ENCODE measurements around the gene ZPBP.

DNA sequence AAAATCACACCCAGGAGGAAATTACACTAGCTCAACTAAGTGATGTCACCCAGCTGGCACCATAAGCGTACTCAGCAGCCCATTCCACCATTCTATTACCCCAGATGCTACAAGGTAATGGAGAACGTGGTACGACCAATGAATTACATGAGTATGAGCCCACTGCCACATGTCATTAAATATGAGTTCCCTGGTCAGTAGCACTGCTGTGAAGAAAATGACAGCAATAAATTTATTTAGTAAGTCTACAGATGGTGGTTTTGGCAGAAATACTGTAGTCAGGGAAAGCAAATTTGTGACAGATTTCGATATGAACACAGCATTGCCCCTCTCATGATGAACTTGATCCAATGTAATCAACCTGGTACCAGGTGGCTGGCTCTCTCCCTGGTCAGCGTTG is 165.4 kb downstream of the ZPBP start:
- TF ChIP-seq, protein P1, sequence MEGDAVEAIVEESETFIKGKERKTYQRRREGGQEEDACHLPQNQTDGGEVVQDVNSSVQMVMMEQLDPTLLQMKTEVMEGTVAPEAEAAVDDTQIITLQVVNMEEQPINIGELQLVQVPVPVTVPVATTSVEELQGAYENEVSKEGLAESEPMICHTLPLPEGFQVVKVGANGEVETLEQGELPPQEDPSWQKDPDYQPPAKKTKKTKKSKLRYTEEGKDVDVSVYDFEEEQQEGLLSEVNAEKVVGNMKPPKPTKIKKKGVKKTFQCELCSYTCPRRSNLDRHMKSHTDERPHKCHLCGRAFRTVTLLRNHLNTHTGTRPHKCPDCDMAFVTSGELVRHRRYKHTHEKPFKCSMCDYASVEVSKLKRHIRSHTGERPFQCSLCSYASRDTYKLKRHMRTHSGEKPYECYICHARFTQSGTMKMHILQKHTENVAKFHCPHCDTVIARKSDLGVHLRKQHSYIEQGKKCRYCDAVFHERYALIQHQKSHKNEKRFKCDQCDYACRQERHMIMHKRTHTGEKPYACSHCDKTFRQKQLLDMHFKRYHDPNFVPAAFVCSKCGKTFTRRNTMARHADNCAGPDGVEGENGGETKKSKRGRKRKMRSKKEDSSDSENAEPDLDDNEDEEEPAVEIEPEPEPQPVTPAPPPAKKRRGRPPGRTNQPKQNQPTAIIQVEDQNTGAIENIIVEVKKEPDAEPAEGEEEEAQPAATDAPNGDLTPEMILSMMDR (IDR thresholded peaks at IDR 0.05), result no peak
- TF ChIP-seq POLR2A (IDR thresholded peaks at IDR 0.05), result no peak
